Osteoblast (primary cell): Measurements from ENCODE around the gene CCDC28B. TPM values are rescaled to one million over a fixed set of nuclear protein-coding genes. Genes with fewer than 3 reads are reported as not detected.
A peak's percentile ranks its signal among the peaks of the same experiment; 100 is the strongest.

Source experiments
- DNase-seq: peaks from one replicate; pipeline ENCODE4 v3.0.0; 2011; ENCODE audit warnings: low spot score, mixed read lengths; ENCODE audit not compliant: insufficient read length; ENCODE audit errors: missing footprints
- H2AFZ ChIP-seq: 2 replicates; pipeline ENCODE4 v1.6.0; 2011; ENCODE audit warnings: mild to moderate bottlenecking, low read length
- H3K27ac ChIP-seq: 2 replicates; pipeline ENCODE4 v1.5.1; 2011; ENCODE audit warnings: mild to moderate bottlenecking, low read depth, low read length, moderate library complexity
- H3K27me3 ChIP-seq: 2 replicates; pipeline ENCODE4 v1.6.0; 2012; ENCODE audit warnings: mild to moderate bottlenecking, control low read depth, inconsistent platforms, low read length, moderate library complexity; ENCODE audit not compliant: insufficient read depth
- H3K36me3 ChIP-seq: 2 replicates; pipeline ENCODE4 v1.5.1; 2011; ENCODE audit warnings: mild to moderate bottlenecking, low read length, control low read depth, moderate library complexity; ENCODE audit not compliant: insufficient read depth
- H3K4me1 ChIP-seq: 2 replicates; pipeline ENCODE4 v1.5.1; 2011; ENCODE audit warnings: mild to moderate bottlenecking, low read length, control low read depth, moderate library complexity; ENCODE audit not compliant: insufficient read depth
- H3K4me2 ChIP-seq: 2 replicates; pipeline ENCODE4 v1.6.0; 2011; ENCODE audit warnings: mild to moderate bottlenecking, low read length; ENCODE audit not compliant: insufficient read depth
- H3K4me3 ChIP-seq: fragments of 200-600 bp; sonication (generic); 3 replicates; pipeline ENCODE4 v1.5.1; 2012; ENCODE audit warnings: mild to moderate bottlenecking, low read length, inconsistent platforms; ENCODE audit not compliant: insufficient read depth
- H3K79me2 ChIP-seq: 2 replicates; pipeline ENCODE4 v1.6.0; 2012; ENCODE audit warnings: mild to moderate bottlenecking, low read length, control low read depth, inconsistent platforms; ENCODE audit not compliant: insufficient read depth
- H3K9me3 ChIP-seq: 2 replicates; pipeline ENCODE4 v1.5.1; 2011; ENCODE audit warnings: low read depth, low read length, control low read depth
- H4K20me1 ChIP-seq: 2 replicates; pipeline ENCODE4 v1.6.0; 2012; ENCODE audit warnings: mild to moderate bottlenecking, low read length, control low read depth; ENCODE audit not compliant: insufficient read depth
- CTCF ChIP-seq: IDR thresholded peaks from 2 replicates; pipeline ENCODE4 v1.5.1; 2011; ENCODE audit warnings: mild to moderate bottlenecking, low read depth, low read length, moderate library complexity; ENCODE audit errors: extremely low read depth
- total RNA-seq: library from RNA; depleted of rRNA; stranded (reverse); fragments of >200 nt; gene quantifications from 2 replicates; pipeline ENCODE4 v1.2.3, GENCODE V29; 2012

CCDC28B gene
- total RNA-seq, 1 donor = 8.0 TPM

- Histone ChIP-seq H4K20me1 (peaks cover 20% of the 10 kb centered on the region), H3K4me3 (peak overlapping the region; percentile 89), H3K36me3 (peaks cover 21% of the 10 kb centered on the region), H3K27ac (peak overlapping the region; percentile 97), H3K4me2 (peak overlapping the region; percentile 97), H2AFZ (peak overlapping the region; percentile 92), H3K4me1 (peaks cover 24% of the 10 kb centered on the region), H3K27me3 (no peaks in the 10 kb centered on the region), H3K79me2 (peaks cover 33% of the 10 kb centered on the region), H3K9me3 (no peaks in the 10 kb centered on the region)
- no peak for TF ChIP-seq CTCF
- DNase-seq = no peak
Measured at GRCh38 chr1:32178380-32179192, 21.8 kb upstream of the CCDC28B start.

GRCh38 chr1:32179193-32179442 is 21.3 kb upstream of the CCDC28B start:
- Histone ChIP-seq H2AFZ (peak overlapping the region; percentile 92), H4K20me1 (peaks cover 24% of the 10 kb centered on the region), H3K4me1 (peaks cover 24% of the 10 kb centered on the region), H3K4me3 (peak overlapping the region; percentile 89), H3K9me3 (no peaks in the 10 kb centered on the region), H3K36me3 (peaks cover 23% of the 10 kb centered on the region), H3K27ac (peak overlapping the region; percentile 97), H3K79me2 (peaks cover 38% of the 10 kb centered on the region), H3K27me3 (no peaks in the 10 kb centered on the region), H3K4me2 (peak overlapping the region; percentile 97)
- no peak for TF ChIP-seq CTCF
- no peak for DNase-seq

GRCh38 chr1:32179443-32180185 is 20.8 kb upstream of the CCDC28B start, which contains the start of gene TXLNA:
Gene TXLNA, plus strand, starts transcription at chr1:32179675. Its CDS starts 671 bp downstream, at chr1:32180346.
- DNase-seq = peak; percentile 99
- TF ChIP-seq CTCF = no peak

More at GRCh38 chr1:32179443-32180185, 20.8 kb upstream of the CCDC28B start, which contains the start of gene TXLNA:
- Histone ChIP-seq H3K79me2 (peaks cover 43% of the 10 kb centered on the region), H3K27me3 (no peaks in the 10 kb centered on the region), H3K4me1 (peaks cover 24% of the 10 kb centered on the region), H2AFZ (peak within 1 kb of the TSS; percentile 92), H3K4me2 (peak within 1 kb of the TSS; percentile 97), H3K36me3 (peaks cover 24% of the 10 kb centered on the region), H3K4me3 (peak within 1 kb of the TSS; percentile 89), H3K9me3 (no peaks in the 10 kb centered on the region), H4K20me1 (peaks cover 29% of the 10 kb centered on the region), H3K27ac (peak within 1 kb of the TSS; percentile 97)
